Measurements from ENCODE around the gene SSH2.
A peak's percentile ranks its signal among the peaks of the same experiment; 100 is the strongest.

SSH2 gene

GRCh38 chr17:29624586-29624985 is 305.4 kb downstream of the SSH2 start:
- no peak for DNase-seq (ENCODE audit: low read depth in 2 of 2)

- no peak for DNase-seq (ENCODE audit: low read depth in 2 of 2)
Measured at GRCh38 chr17:29623283-29623647, 306.8 kb downstream of the SSH2 start.

- DNase-seq (ENCODE audit: low read depth in 2 of 2), result peak in 1 of 2 donors; percentile 22
Measured at GRCh38 chr17:29622337-29623282, 307.4 kb downstream of the SSH2 start, which contains the start of gene CORO6. Gene CORO6, minus strand, starts transcription at chr17:29622912. Its CDS starts 1,491 bp downstream, at chr17:29621421.

GRCh38 chr17:29621751-29622194 is 308.3 kb downstream of the SSH2 start:
- DNase-seq (ENCODE audit: low read depth in 2 of 2), result no peak

- no peak for DNase-seq (ENCODE audit: low read depth in 2 of 2)
Measured at GRCh38 chr17:29620779-29621500, 309.1 kb downstream of the SSH2 start.

- DNase-seq (ENCODE audit: low read depth in 2 of 2), result no peak
Measured at GRCh38 chr17:29620271-29620670, 309.8 kb downstream of the SSH2 start.

GRCh38 chr17:29619251-29619650 is 310.8 kb downstream of the SSH2 start:
- no peak for DNase-seq (ENCODE audit: low read depth in 2 of 2)

GRCh38 chr17:29618272-29619065 is 311.6 kb downstream of the SSH2 start:
- DNase-seq (ENCODE audit: low read depth in 2 of 2), result no peak

GRCh38 chr17:29617481-29618271 is 312.4 kb downstream of the SSH2 start:
- peak; percentile 78 to 83 for DNase-seq (ENCODE audit: low read depth in 2 of 2)

GRCh38 chr17:29617125-29617480 is 312.9 kb downstream of the SSH2 start:
- DNase-seq (ENCODE audit: low read depth in 2 of 2), result peak; percentile 92 to 93

- no peak for DNase-seq (ENCODE audit: low read depth in 2 of 2)
Measured at GRCh38 chr17:29616300-29617048, 313.6 kb downstream of the SSH2 start.

GRCh38 chr17:29615492-29616299 is 314.3 kb downstream of the SSH2 start:
- DNase-seq (ENCODE audit: low read depth in 2 of 2), result peak; percentile 66 to 83

GRCh38 chr17:29615048-29615385 is 315.0 kb downstream of the SSH2 start:
- DNase-seq (ENCODE audit: low read depth in 2 of 2), result no peak

GRCh38 chr17:29614349-29615047 is 315.5 kb downstream of the SSH2 start:
- DNase-seq (ENCODE audit: low read depth in 2 of 2), result no peak

- DNase-seq (ENCODE audit: low read depth in 2 of 2), result no peak
Measured at GRCh38 chr17:29613856-29614255, 316.2 kb downstream of the SSH2 start.

- peak; percentile 91 to 96 for DNase-seq (ENCODE audit: low read depth in 2 of 2)
Measured at GRCh38 chr17:29613352-29613837, 316.6 kb downstream of the SSH2 start.

GRCh38 chr17:29612404-29613280 is 317.4 kb downstream of the SSH2 start:
- DNase-seq (ENCODE audit: low read depth in 2 of 2), result no peak

- no peak for DNase-seq (ENCODE audit: low read depth in 2 of 2)
Measured at GRCh38 chr17:29612094-29612403, 318.0 kb downstream of the SSH2 start.

Measured in stimulated activated CD4-positive, alpha-beta T cell treated with anti-CD3 and anti-CD28 coated beads, Interleukin-15, amount 100 ng/mL, for 48 hours (primary cell).